Limb (tissue), 2 donors: ENCODE results near the gene ISOC2.

Experiments used
- DNase-seq, 2 donors: peaks; one replicate each; pipeline ENCODE4 v3.0.0-alpha.2; 2016; ENCODE audit errors: extremely low spot score in 2 of 2

ISOC2 gene

DNA sequence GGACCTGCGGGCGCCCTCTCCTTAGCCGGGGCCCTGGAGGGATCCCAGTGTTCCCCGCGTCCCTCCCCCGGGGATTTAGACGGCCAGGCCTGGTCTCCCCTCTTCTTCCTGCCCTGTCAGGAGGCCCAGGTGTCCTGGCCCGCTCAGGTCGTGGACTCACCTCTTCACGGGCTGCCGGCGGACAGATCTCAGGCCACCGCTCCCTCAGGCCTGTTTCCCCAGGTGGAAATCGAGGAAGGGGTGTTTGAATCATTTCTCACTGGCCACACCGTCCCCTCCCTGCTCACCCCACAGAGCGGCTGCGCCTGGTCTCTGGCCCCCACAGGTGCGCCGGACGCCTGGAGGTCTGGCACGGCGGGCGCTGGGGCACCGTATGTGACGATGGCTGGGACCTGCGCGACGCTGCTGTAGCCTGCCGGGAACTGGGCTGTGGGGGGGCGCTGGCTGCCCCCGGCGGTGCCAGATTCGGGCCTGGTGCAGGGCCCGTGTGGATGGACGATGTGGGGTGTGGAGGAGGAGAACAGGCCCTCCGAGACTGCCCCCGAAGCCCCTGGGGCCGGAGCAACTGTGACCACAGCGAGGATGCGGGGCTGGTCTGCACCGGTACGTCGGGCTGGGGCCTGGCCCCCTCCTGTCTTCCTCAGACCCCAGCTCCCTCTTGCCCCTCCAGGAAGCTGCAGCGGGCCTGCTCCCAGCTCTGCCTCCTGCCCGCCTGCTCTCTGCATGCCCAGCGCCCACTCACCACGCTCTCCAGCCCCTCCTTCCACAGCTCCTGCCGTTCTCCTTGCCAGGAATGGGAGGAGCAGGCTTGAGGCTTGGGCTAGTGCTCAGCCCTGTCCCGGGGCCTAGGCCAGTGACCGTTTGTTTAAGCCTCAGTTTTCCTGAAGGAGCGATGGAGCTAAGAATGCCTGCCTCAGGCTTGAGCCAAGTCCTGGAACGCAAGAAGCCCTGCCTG lies 29.3 kb upstream of the ISOC2 start:
- no peak for DNase-seq

DNA sequence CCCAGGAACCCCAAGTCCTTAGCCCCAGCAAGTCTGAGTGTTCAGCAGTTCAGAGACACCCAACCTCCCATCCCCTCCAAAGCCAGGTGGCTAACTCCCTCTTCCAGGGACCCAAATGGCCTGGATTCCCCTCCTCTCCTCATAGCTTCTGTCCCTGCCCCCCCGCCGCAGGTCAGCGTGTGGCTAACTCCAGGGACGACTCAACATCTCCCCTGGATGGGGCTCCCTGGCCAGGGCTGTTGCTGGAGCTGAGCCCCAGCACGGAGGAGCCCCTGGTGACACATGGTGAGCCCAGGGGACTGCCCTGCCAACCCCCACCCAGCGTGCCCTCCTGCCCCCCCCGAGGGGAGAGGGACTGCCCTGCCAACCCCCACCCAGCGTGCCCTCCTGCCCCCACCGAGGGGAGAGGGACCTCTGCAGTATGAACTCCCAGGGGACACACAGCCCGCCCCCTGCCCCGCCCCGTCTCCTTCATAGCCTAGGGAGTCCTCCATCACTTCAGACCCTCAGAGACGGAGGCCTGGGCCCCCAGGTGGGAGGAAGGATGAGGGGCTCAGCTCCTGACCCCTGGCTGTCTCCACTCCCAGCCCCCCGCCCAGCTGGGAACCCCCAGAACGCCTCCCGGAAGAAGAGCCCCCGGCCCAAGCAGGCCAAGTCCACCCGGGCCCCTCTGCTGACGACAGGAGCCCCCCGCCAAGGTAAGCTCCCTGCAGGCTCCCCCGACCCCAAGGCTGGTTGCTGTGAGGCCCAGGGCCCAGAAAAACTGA lies 28.5 kb upstream of the ISOC2 start:
- no peak for DNase-seq

DNA sequence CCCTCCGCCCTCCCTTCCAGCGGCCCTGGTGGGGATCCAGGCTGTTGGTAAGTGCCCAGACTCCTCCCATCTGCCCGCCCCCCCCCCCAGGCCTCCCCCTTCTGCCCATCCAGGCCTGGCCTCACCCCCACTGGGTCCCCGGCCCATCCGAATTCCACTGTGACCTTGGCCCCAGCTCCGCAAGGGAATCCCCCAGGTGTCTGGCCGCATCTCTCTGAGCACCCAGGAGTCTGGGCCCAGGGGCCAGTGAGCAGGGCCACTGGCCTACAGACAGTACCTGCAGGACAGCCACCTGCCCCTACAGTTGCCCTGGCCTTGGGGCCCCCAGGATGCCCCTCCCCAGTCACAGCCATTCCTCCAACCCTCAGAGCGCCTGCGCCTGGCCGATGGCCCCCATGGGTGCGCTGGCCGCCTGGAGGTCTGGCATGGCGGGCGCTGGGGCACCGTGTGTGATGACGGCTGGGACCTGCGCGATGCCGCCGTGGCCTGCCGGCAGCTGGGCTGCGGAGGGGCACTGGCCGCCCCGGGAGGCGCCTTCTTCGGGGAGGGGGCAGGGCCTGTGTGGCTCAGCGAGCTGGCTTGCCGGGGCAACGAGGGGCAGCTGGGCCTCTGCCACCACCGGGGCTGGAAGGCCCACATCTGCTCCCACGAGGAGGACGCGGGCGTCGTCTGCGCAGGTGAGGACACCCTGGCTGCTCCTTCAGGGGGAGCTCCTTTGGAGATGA lies 27.7 kb upstream of the ISOC2 start:
- DNase-seq: no peak

DNA sequence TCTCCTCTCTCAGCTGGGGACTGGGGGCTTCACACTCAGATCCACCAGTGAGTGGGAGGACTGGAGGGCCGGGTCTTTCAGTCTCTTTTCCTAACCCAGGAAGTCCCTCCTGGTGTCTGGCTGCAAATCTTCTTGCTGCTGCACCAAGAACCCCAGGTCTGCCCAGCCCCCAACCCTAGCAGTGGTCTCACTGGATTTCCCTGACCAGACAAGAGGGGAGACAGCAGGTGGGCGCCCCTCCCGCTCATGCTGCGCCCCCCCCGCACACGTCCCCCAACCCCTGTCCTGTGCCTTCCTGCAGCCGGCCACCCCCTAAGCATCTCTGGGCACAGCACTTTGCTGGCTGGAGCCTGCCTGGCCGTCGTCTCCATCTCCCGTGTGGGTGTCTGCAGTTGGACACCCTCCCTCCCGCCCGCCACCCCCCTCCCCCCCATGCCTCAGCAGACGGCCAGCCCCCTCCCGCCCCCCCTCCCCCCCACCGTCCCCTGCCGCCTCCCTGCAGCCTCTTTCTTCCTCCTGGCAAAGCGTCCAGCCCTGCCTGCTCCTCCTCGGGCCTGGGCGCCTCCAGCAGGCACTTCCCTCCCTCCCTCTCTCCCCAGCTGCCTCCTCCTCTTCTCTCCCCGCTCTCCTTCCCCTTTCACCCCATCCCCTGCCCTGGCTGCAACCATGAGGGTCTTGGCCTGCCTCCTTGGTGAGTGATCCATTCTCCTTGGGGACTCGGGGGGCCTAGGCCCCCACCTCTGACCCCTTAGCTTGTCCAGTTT lies 26.7 kb upstream of the ISOC2 start, which contains the start of gene SSC5D:
SSC5D (plus strand) TSS at position 513 of the 764 bp plus-strand sequence; CDS start at position 667, 154 bp downstream.
- peak in 1 of 2 donors; percentile 70 for DNase-seq

DNA sequence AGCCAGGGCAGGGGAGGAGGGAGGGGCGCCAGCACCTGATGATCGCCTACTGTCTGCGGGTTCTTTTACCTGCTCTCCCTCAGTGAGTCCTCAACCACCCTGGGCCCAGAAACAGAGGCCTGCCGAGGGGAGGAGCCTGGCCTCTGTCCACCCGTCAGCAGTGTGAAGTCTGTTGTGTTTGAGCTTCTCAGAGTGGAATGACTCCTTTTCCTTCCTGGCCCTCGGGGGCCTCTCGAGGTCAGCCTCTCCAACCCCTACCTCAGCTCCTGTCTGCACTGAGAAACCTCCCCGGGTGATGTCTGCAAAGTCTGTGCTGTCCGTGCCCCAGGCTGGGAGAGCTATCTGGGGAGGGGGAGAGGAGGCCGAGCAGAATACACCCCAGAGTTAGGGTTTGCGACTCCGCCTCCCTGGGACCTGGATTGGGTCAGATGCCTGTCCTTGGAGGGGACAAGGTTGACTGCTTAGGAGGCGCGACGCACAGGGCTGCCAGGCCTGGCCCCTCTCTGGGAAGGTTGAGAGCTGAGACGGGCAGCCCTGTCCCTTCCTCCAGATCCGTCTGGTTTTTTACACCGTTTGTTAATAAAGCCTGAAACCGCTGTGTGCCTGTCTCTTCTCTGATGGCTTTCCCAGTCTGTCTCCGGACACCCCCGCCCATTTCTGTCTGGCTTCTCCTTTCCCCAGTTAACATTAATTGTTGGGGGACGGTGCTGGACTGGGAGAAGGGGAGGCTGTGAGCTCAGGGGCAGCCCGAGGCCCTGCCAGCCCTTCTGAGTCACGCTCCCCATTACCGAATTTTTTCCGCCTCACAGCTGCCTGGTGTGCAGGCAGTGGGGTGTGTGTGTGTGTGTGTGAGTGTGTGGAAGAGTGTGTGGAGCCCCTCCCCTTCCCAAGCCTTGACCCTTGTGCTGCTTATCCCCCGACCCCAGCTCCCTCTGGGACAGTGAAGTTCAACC lies 25.8 kb upstream of the ISOC2 start:
- peak; percentile 80 to 86 for DNase-seq

DNA sequence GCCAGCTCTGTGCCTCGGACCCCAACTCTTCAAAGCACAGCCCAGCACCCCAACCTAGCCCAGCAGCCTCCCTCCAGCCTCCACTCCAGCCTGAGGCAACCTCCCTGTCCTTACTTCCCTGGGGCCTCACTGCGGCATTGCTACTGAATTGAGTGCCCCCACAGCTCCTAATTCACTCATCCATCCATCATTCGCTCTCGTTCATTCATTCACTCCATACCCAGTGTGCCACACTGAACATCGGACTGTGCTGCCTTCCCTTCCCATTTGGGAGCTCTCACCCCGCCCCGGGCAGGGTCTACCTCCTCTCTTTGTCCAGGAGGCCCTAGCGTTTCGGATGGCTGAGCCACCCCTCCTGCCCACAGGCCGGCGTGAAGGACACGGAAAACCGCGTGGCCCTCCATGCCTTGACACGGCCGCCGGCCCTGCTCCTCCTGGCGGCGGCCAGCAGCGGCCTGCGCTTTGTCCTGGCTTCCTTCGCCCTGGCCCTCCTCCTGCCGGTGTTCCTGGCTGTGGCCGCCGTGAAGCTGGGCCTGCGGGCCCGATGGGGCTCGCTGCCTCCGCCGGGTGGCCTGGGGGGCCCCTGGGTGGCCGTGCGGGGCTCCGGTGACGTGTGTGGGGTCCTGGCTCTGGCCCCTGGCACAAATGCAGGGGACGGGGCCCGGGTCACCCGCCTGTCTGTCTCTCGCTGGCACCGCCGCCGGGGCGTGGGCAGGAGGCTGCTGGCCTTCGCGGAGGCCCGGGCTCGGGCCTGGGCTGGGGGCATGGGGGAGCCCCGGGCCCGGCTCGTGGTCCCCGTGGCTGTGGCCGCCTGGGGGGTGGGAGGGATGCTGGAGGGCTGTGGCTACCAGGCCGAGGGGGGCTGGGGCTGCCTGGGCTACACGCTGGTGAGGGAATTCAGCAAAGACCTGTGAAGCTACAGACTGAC lies 24.9 kb upstream of the ISOC2 start:
- peak in 1 of 2 donors; percentile 42 for DNase-seq

DNA sequence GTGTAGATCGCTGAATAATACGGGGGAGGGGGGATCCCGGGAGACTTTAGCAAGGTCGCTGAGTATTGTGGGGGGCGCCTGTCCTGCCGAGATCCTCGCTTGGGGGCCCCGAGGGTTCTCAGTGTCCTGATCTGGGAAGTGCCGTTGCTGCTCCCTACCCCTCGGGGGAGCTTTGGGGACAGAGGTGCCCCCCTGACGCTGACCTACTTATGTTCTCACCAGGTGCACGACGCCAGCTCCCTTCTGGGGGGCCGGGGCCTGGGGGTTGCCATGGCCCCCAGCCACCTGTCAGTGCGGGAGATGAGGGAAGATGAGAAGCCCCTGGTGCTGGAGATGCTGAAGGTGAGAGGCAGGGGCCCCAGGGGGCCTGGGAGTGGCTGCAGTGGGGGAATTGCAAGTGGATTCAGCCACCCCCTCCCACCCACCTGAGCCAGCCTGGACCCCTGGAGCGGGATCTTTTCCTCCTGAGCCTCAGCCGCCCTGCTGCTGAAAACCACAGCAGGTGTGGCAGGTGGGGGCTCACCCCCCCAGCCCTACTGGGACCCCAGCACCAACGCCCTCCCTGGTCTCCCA lies 24.1 kb upstream of the ISOC2 start:
- DNase-seq: no peak

DNA sequence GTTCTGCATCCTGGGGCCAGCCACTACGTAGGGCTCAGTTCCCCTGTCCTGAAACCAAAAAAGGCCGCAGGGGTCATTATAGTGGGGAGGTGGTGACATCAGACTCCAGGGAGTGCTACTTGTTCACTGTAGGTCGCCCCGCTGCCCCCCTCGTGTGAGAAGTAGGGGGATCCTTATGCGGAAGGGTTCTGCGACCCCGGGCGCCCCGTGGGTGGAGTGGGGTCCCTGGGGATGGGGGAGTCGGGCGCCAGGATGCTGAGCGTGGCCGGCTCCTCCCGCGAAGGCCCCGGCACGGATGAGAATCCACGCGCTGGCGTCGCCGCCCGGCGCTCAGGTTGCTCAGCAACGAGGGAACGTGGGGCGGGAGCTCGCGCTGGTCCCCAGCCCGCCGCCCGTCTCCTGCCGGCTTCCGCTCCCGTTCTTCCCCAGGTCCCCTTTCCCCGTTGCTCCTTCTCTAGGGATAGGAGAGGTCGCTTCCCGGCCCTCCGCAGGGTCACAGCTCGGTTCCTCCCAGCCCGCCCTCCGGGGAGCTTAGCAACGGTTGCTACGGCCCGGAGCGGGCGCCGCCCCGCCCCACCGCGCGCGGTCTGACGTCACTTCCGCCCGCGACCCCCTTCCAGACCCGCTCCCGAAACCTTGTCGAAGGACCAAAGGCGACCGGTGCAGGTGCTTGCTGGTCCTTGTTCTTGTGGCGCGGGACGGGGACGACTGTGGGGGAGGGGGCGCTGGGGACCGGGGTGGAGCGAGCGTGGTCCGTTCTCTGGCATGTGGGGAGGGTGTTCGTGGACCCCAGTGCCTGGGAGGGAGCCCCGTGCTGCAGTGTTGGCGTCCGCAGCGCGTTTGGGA lies 23.4 kb upstream of the ISOC2 start, which contains the start of gene NAT14:
NAT14 (plus strand) TSS at position 596 of the 846 bp plus-strand sequence. CDS start 521 bp downstream, outside the sequence.
- peak; percentile 75 to 93 for DNase-seq

DNA sequence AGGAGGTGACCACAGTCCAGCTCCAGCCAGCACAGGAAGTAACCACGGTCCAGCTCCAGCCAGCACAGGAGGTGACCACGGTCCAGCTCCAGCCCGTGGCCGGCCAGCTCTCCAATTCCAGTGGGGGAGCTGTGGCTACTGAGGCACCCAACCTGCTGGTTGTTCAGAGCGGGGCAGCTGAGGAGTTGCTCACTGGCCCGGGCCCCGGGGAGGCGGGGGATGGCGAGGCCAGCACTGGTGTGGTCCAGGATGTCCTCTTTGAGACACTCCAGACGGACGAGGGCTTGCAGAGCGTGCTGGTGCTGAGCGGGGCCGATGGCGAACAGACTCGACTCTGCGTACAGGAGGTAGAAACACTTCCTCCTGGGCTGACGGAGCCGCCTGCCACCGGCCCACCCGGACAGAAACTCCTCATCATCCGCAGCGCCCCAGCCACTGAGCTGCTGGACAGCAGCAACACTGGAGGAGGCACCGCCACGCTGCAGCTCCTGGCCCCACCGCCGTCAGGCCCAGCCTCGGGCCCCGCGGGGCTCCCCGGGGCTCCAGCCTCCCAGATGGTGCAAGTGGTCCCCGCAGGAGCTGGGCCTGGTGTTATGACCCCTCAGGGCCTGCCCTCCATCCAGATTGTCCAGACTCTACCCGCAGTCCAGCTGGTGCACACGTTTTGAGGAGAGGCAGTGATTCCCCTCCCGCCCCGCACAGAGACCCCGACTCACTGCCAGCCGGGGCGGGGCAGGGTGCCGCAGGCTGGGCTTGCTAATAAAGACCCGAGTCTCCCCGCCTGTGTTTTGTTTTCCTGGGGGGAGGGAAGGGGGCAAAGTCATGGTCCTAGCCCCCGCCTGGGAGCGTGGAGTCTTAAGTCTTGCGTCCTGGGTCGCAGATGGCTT lies 22.5 kb upstream of the ISOC2 start:
- DNase-seq: peak in 1 of 2 donors; percentile 32

DNA sequence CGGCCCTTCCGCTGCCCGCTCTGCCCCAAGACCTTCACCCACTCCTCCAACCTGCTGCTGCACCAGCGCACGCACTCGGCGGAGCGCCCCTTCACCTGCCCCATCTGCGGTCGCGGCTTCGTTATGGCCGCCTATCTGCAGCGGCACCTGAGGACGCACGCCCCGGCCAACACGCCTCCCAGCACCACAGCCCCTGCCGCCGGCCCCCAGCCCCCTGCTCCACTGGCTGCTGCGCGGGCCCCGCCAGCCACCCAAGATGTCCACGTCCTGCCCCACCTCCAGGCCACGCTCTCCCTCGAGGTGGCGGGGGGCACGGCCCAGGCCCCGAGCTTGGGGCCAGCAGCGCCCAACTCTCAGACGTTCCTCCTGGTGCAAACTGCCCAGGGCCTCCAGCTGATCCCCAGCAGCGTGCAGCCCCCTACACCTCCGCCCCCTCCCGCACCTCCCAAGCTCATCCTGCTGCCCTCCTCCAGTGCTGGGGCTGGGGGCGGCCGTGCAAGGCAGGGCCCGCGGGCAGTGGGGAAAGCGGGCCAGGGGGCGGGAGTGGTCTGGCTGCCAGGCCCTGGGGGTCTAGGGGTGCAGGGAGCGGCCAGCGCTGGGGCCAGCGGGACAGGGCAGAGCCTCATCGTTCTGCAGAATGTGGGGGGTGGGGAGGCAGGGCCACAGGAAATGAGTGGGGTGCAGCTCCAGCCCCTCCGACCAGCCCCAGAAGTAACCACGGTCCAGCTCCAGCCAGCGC lies 21.7 kb upstream of the ISOC2 start:
- DNase-seq: no peak

DNA sequence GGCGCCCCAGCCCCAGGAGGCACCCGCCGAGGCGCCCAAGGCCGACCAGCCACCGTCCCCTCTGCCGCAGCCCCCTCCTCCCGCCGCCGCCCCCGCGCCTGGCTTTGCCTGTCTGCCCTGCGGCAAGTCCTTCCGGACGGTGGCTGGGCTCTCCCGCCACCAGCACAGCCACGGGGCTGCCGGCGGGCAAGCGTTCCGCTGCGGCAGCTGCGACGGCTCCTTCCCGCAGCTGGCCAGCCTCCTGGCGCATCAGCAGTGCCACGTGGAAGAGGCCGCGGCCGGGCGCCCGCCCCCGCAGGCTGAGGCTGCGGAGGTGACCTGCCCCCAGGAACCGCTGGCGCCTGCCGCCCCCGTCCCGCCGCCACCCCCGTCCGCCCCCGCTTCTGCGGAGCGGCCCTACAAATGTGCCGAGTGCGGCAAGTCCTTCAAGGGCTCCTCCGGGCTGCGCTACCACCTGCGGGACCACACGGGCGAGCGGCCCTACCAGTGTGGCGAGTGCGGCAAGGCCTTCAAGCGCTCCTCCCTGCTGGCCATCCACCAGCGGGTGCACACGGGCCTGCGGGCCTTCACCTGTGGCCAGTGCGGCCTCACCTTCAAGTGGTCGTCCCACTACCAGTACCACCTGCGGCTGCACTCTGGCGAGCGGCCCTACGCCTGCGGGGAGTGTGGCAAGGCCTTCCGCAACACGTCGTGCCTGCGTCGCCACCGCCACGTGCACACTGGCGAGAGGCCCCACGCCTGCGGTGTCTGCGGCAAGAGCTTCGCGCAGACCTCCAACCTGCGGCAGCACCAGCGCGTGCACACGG lies 20.9 kb upstream of the ISOC2 start:
- peak in 1 of 2 donors; percentile 32 for DNase-seq

DNA sequence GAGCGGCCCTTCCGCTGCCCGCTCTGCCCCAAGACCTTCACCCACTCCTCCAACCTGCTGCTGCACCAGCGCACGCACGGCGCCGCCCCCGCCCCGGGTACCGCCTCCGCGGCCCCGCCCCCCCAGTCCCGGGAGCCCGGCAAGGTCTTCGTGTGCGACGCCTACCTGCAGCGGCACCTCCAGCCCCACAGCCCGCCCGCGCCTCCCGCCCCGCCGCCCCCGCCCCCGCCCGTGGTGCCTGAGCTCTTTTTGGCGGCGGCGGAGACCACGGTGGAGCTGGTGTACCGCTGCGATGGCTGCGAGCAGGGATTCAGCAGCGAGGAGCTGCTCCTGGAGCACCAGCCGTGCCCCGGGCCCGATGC lies 20.3 kb upstream of the ISOC2 start:
- no peak for DNase-seq

DNA sequence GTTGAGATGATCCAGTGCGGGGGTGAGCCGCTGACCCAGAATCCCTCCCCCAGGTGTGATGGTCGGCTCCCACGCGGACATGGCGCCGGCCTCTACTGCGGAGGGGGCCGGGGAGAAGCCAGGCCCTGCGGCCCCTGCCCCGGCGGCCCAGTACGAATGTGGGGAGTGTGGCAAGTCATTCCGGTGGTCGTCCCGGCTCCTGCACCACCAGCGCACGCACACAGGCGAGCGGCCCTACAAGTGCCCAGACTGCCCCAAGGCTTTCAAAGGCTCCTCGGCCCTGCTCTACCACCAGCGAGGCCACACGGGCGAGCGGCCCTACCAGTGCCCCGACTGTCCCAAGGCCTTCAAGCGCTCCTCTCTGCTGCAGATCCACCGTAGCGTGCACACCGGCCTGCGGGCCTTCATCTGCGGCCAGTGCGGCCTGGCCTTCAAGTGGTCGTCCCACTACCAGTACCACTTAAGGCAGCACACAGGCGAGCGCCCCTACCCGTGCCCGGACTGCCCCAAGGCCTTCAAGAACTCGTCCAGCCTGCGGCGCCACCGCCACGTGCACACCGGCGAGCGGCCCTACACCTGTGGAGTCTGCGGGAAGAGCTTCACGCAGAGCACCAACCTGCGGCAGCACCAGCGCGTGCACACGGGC lies 19.8 kb upstream of the ISOC2 start:
- no peak for DNase-seq
